IMR-90 (cell line): ENCODE measurements around the gene TMEM252. TPM values are rescaled to one million over a fixed set of nuclear protein-coding genes. Genes with fewer than 3 reads are reported as not detected.

Source experiments
- ATAC-seq: fragments of 200-7000 bp; cut with Tn5 transposase; 2 replicates; pipeline ENCODE4 v1.9.1; 2020; ENCODE audit warnings: low read depth, mild to moderate bottlenecking, moderate library complexity
- BruUV-seq: library from RNA; stranded (reverse); fragments of 400-500 nt; replicated peaks from 2 replicates; lab custom pipeline; 2021; lab: Mats Ljungman, UMichigan
- CTCF ChIA-PET: fragments of 300-600 bp; formaldehyde crosslinking; extraction: SDS; loops from one replicate; lab custom pipeline; 2021; ENCODE audit warnings: antibody characterized with exemption; lab: Yijun Ruan, JAX
- POLR2A ChIA-PET: fragments of 300-600 bp; sonication (Branson Sonifier 250); formaldehyde crosslinking; loops from one replicate; lab custom pipeline; 2022; ENCODE audit warnings: antibody characterized with exemption; ENCODE audit not compliant: unreplicated experiment; lab: Charles Lee
- DNase-seq: peaks from one replicate; pipeline ENCODE4 v3.0.0; 2013
- H2AFZ ChIP-seq: replicated peaks from 2 replicates; pipeline ENCODE3; 2013; ENCODE audit warnings: low read length, mild to moderate bottlenecking; ENCODE audit not compliant: poor library complexity
- H2AK5ac ChIP-seq: 2 replicates; pipeline ENCODE4 v1.6.1; 2013; ENCODE audit warnings: low read depth, low read length, inconsistent platforms
- H2AK9ac ChIP-seq: replicated peaks from 2 replicates; pipeline ENCODE3; 2013; ENCODE audit warnings: mild to moderate bottlenecking, low read depth, low read length, moderate library complexity; ENCODE audit not compliant: poor library complexity
- H2BK120ac ChIP-seq: 2 replicates; pipeline ENCODE4 v1.6.1; 2013; ENCODE audit warnings: low read depth, low read length, inconsistent platforms
- H2BK15ac ChIP-seq: 3 replicates; pipeline ENCODE4 v1.6.1; 2013; ENCODE audit warnings: low read depth, low read length, inconsistent platforms
- H2BK20ac ChIP-seq: 2 replicates; pipeline ENCODE4 v1.6.1; 2013; ENCODE audit warnings: low read depth, mild to moderate bottlenecking, inconsistent platforms, low read length, moderate library complexity
- H2BK5ac ChIP-seq: 2 replicates; pipeline ENCODE4 v1.6.1; 2013; ENCODE audit warnings: mild to moderate bottlenecking, low read depth, low read length, inconsistent platforms; ENCODE audit not compliant: poor library complexity, severe bottlenecking
- H3K14ac ChIP-seq: replicated peaks from 2 replicates; pipeline ENCODE4 v1.6.1; 2013; ENCODE audit warnings: low read depth, low read length, inconsistent platforms
- H3K18ac ChIP-seq: 2 replicates; pipeline ENCODE4 v1.6.1; 2013; ENCODE audit warnings: low read depth, low read length, control low read depth
- H3K23ac ChIP-seq: 2 replicates; pipeline ENCODE4 v1.6.1; 2013; ENCODE audit warnings: low read depth, low read length, inconsistent platforms
- H3K27ac ChIP-seq: 2 replicates; pipeline ENCODE4 v1.5.1; 2013; ENCODE audit warnings: mild to moderate bottlenecking, control low read depth, low read length; ENCODE audit not compliant: insufficient read depth
- H3K27me3 ChIP-seq: 2 replicates; pipeline ENCODE4 v1.6.1; 2013; ENCODE audit warnings: low read length; ENCODE audit not compliant: control insufficient read depth, insufficient read depth
- H3K36me3 ChIP-seq: 2 replicates; pipeline ENCODE4 v1.6.1; 2013; ENCODE audit warnings: low read length, mixed read lengths; ENCODE audit not compliant: control insufficient read depth, insufficient read depth
- H3K4ac ChIP-seq: 2 replicates; pipeline ENCODE4 v1.6.1; 2013; ENCODE audit warnings: low read depth, low read length, inconsistent platforms
- H3K4me1 ChIP-seq: 2 replicates; pipeline ENCODE4 v1.6.1; 2013; ENCODE audit warnings: low read length, mixed read lengths; ENCODE audit not compliant: control insufficient read depth, insufficient read depth
- H3K4me2 ChIP-seq: 2 replicates; pipeline ENCODE4 v1.6.1; 2013; ENCODE audit warnings: low read depth, mild to moderate bottlenecking, control low read depth, low read length, moderate library complexity
- H3K4me3 ChIP-seq: 2 replicates; pipeline ENCODE4 v1.5.1; 2013; ENCODE audit warnings: low read depth, mild to moderate bottlenecking, control low read depth, low read length, moderate library complexity; ENCODE audit not compliant: insufficient read depth
- H3K56ac ChIP-seq: 2 replicates; pipeline ENCODE4 v1.6.1; 2013; ENCODE audit warnings: low read length, inconsistent platforms; ENCODE audit not compliant: insufficient read depth; ENCODE audit errors: extremely low read depth
- H3K79me1 ChIP-seq, 2 experiments: 2 replicates each; pipeline ENCODE4 v1.6.1; 2013; ENCODE audit warnings: low read length in 2 of 2, inconsistent platforms in 1 of 2, low read depth in 1 of 2
- H3K9ac ChIP-seq: 2 replicates; pipeline ENCODE4 v1.6.1; 2013; ENCODE audit warnings: low read depth, low read length, control low read depth
- H3K9me1 ChIP-seq: 2 replicates; pipeline ENCODE4 v1.6.1; 2013; ENCODE audit warnings: low read length, inconsistent platforms; ENCODE audit not compliant: insufficient read depth
- H3K9me3 ChIP-seq: 2 replicates; pipeline ENCODE4 v1.6.1; 2013; ENCODE audit warnings: low read length; ENCODE audit not compliant: control insufficient read depth, insufficient read depth
- H4K20me1 ChIP-seq: 2 replicates; pipeline ENCODE4 v1.6.1; 2013; ENCODE audit warnings: low read length, inconsistent platforms; ENCODE audit not compliant: insufficient read depth
- H4K5ac ChIP-seq: 2 replicates; pipeline ENCODE4 v1.6.1; 2013; ENCODE audit warnings: mild to moderate bottlenecking, low read depth, low read length, control low read depth
- H4K8ac ChIP-seq, 2 experiments: 2 replicates each; pipeline ENCODE4 v1.6.1; 2013; ENCODE audit warnings: low read depth in 2 of 2, low read length in 2 of 2, control low read depth in 1 of 2, inconsistent platforms in 1 of 2
- H4K91ac ChIP-seq: 2 replicates; pipeline ENCODE4 v1.6.1; 2013; ENCODE audit warnings: low read depth, low read length, inconsistent platforms; ENCODE audit not compliant: insufficient read depth
- BHLHE40 ChIP-seq: fragments of 150-350 bp; IDR thresholded peaks from 2 replicates; pipeline ENCODE4 v1.6.1; 2016; ENCODE audit warnings: mild to moderate bottlenecking, low read depth, low read length
- CEBPB ChIP-seq: IDR thresholded peaks from 2 replicates; pipeline ENCODE4 v1.6.1; 2012; ENCODE audit warnings: low read depth, low read length, improper control_type of control experiment
- CHD1 ChIP-seq: IDR thresholded peaks from 2 replicates; pipeline ENCODE4 v1.6.1; 2012; ENCODE audit warnings: low read depth, low read length, improper control_type of control experiment
- FOS ChIP-seq: fragments of 150-350 bp; IDR thresholded peaks from 2 replicates; pipeline ENCODE4 v1.6.1; 2016; ENCODE audit warnings: low read depth, low read length
- MAFK ChIP-seq: IDR thresholded peaks from 2 replicates; pipeline ENCODE4 v1.6.1; 2012; ENCODE audit warnings: low read depth, low read length, improper control_type of control experiment
- MXI1 ChIP-seq: IDR thresholded peaks from 2 replicates; pipeline ENCODE4 v1.6.1; 2012; ENCODE audit warnings: low read depth, mild to moderate bottlenecking, low read length, moderate library complexity, borderline replicate concordance
- RAD21 ChIP-seq: IDR thresholded peaks from 2 replicates; pipeline ENCODE4 v1.6.1; 2012; ENCODE audit warnings: low read length, improper control_type of control experiment
- RCOR1 ChIP-seq: IDR thresholded peaks from 2 replicates; pipeline ENCODE4 v1.6.1; 2012; ENCODE audit warnings: mild to moderate bottlenecking, low read length, improper control_type of control experiment; ENCODE audit not compliant: insufficient replicate concordance
- WGBS, 2 experiments: methylation state at CpG; one replicate each; pipeline versions ENCODE4 v1.1.5 to v1.1.7; 2013; ENCODE audit warnings: missing lambda C conversion rate in 2 of 2; ENCODE audit not compliant: insufficient read length in 1 of 2; ENCODE audit errors: extremely low coverage in 2 of 2; 5-methylcytosine and 5-hydroxymethylcytosine counted together
- dilution Hi-C: fragments of 300-500 bp; cut with HindIII; formaldehyde crosslinking; loops from one replicate; pipeline ENCODE4 v1.14.3; 2018; ENCODE audit warnings: low sequenced_read_pairs; ENCODE audit not compliant: unreplicated experiment
- in situ Hi-C: fragments of 300-500 bp; cut with MboI; formaldehyde crosslinking; loops from 3 replicates; pipeline ENCODE4 v1.14.3; 2019; ENCODE audit warnings: low sequenced_read_pairs, inconsistent platforms, mixed read lengths
- intact Hi-C: fragments of 100-400 bp; cut with micrococcal nuclease; formaldehyde crosslinking; loops from 2 replicates; pipeline ENCODE4 v1.10.0; 2022
- polyA plus RNA-seq, 3 experiments: library from polyadenylated mRNA; depleted of rRNA; stranded (reverse); fragments of >200 nt; gene quantifications; 2 replicates each; pipeline ENCODE4 v1.2.3, GENCODE V29; 2012; ENCODE audit warnings: low replicate concordance in 1 of 3
- total RNA-seq: library from RNA; depleted of rRNA; stranded (reverse); fragments of >200 nt; gene quantifications from 2 replicates; pipeline ENCODE4 v1.2.3, GENCODE V29; 2012
- TF ChIP-seq, protein P1 (sequence below): fragments of 150-350 bp; IDR thresholded peaks from 2 replicates; pipeline ENCODE4 v1.6.1; 2017; ENCODE audit warnings: mild to moderate bottlenecking, antibody characterized with exemption, low read length, low read depth
- TF ChIP-seq, protein P2 (sequence below): conservative IDR thresholded peaks from 2 replicates; pipeline ENCODE4 v1.5.1; 2012; ENCODE audit warnings: mild to moderate bottlenecking, low read depth, low read length, improper control_type of control experiment
- TF ChIP-seq, protein P3 (sequence below): fragments of 150-350 bp; IDR thresholded peaks from 2 replicates; pipeline ENCODE4 v1.6.1; 2016; ENCODE audit warnings: low read depth, mild to moderate bottlenecking, low read length, moderate library complexity, borderline replicate concordance

The TMEM252 gene
- total and polyA plus RNA-seq, 2 of the 4 experiments (the other 2 are of a cell fraction) = not detected

DNA sequence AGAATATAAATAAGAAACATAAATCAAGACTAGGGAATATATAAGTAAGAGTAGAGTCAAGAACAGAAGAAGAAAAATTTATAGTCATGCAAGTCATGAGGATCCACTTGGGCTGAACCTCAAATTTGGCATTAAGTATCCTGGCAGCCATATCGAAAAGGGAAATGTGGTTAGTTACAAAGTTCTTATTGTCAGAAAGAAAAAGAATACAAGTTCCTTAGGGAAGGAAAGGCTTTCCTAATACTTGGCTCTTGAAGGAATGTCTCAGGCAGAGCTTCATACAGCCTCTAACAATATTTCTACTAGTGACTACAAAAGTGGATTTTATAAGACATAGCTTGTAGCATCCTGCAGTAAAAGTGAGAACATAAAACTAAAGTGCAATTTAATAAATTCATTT lies 45.4 kb downstream of the TMEM252 start:
- Histone ChIP-seq H2AK9ac (no peak overlapping the region), H3K27ac (no peak overlapping the region), H3K9me3 (no peaks in the 10 kb centered on the region), H4K91ac (no peak overlapping the region), H3K56ac (no peak overlapping the region), H3K4me3 (no peak overlapping the region), H3K4ac (no peak overlapping the region), H3K4me2 (no peak overlapping the region), H2BK20ac (no peak overlapping the region), H2AK5ac (no peak overlapping the region), H3K9me1 (no peaks in the 10 kb centered on the region; the same call in 1 of the 2 replicates), H4K8ac (no peak overlapping the region), H2BK15ac (no peak overlapping the region), H4K20me1 (no peaks in the 10 kb centered on the region), H2BK5ac (no peak overlapping the region), H3K79me1 (no peaks in the 10 kb centered on the region), H3K14ac (no peak overlapping the region), H3K27me3 (no peaks in the 10 kb centered on the region), H4K5ac (no peak overlapping the region), H3K9ac (no peak overlapping the region), H3K36me3 (no peaks in the 10 kb centered on the region), H3K18ac (no peak overlapping the region), H3K23ac (no peak overlapping the region), H2BK120ac (no peak overlapping the region), H3K4me1 (peaks cover 4% of the 10 kb centered on the region; the same call in 1 of the 2 replicates), H2AFZ (no peak overlapping the region)
- DNase-seq (no peak), ATAC-seq (no peak)
- WGBS, 2 experiments = no CpG with 5 or more reads among the region's 1 CpG
- in situ Hi-C loops = no loop called here
- TF ChIP-seq, protein P1, sequence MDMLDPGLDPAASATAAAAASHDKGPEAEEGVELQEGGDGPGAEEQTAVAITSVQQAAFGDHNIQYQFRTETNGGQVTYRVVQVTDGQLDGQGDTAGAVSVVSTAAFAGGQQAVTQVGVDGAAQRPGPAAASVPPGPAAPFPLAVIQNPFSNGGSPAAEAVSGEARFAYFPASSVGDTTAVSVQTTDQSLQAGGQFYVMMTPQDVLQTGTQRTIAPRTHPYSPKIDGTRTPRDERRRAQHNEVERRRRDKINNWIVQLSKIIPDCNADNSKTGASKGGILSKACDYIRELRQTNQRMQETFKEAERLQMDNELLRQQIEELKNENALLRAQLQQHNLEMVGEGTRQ = no peak
- TF ChIP-seq, protein P2, sequence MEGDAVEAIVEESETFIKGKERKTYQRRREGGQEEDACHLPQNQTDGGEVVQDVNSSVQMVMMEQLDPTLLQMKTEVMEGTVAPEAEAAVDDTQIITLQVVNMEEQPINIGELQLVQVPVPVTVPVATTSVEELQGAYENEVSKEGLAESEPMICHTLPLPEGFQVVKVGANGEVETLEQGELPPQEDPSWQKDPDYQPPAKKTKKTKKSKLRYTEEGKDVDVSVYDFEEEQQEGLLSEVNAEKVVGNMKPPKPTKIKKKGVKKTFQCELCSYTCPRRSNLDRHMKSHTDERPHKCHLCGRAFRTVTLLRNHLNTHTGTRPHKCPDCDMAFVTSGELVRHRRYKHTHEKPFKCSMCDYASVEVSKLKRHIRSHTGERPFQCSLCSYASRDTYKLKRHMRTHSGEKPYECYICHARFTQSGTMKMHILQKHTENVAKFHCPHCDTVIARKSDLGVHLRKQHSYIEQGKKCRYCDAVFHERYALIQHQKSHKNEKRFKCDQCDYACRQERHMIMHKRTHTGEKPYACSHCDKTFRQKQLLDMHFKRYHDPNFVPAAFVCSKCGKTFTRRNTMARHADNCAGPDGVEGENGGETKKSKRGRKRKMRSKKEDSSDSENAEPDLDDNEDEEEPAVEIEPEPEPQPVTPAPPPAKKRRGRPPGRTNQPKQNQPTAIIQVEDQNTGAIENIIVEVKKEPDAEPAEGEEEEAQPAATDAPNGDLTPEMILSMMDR = no peak
- TF ChIP-seq RCOR1 (no peak), MXI1 (no peak), BHLHE40 (no peak), RAD21 (no peak), FOS (no peak), CHD1 (no peak), CEBPB (no peak), MAFK (no peak)
- TF ChIP-seq, protein P3, sequence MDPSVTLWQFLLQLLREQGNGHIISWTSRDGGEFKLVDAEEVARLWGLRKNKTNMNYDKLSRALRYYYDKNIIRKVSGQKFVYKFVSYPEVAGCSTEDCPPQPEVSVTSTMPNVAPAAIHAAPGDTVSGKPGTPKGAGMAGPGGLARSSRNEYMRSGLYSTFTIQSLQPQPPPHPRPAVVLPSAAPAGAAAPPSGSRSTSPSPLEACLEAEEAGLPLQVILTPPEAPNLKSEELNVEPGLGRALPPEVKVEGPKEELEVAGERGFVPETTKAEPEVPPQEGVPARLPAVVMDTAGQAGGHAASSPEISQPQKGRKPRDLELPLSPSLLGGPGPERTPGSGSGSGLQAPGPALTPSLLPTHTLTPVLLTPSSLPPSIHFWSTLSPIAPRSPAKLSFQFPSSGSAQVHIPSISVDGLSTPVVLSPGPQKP = no peak
- intact Hi-C loops = loop anchor here (5.0 kb wide), 1 partner anchor 53 kb away; no protein-coding TSS in a partner anchor
- POLR2A ChIA-PET = no interaction called here
- BruUV-seq = no TSS peak
- dilution Hi-C loops = no loop called here
- CTCF ChIA-PET = no interaction called here
